GM12873 (cell line): ENCODE data around the gene B9D1.

Experiments used
- CTCF ChIP-seq: IDR thresholded peaks from 2 replicates; pipeline ENCODE4 v1.5.1; 2012; ENCODE audit warnings: low read depth, mild to moderate bottlenecking, moderate library complexity, low read length, control low read depth; ENCODE audit not compliant: insufficient read depth; ENCODE audit errors: missing control alignments

Gene B9D1

GRCh38 chr17:19299866-19300265, 62.7 kb downstream of the B9D1 start:
- TF ChIP-seq CTCF = no peak

- no peak for TF ChIP-seq CTCF
Observed at GRCh38 chr17:19299214-19299747, 63.2 kb downstream of the B9D1 start.

GRCh38 chr17:19298569-19299213, 63.8 kb downstream of the B9D1 start:
- no peak for TF ChIP-seq CTCF

GRCh38 chr17:19296786-19297778, 65.4 kb downstream of the B9D1 start:
- TF ChIP-seq CTCF = no peak

GRCh38 chr17:19295473-19296135, 66.9 kb downstream of the B9D1 start:
- TF ChIP-seq CTCF = no peak

GRCh38 chr17:19294443-19294842, 68.1 kb downstream of the B9D1 start:
- TF ChIP-seq CTCF = no peak
